Liver (tissue), 9 donors: Measurements from ENCODE around the gene AREG. TPM values are rescaled to one million over a fixed set of nuclear protein-coding genes. Genes with fewer than 3 reads are reported as not detected.

Experiments
- DNase-seq: peaks from one replicate; pipeline ENCODE4 v3.0.0-alpha.2; 2017; ENCODE audit warnings: low spot score
- H3K27ac ChIP-seq, 2 donors: one replicate each; pipeline ENCODE4 v1.7.0; 2013; ENCODE audit warnings: inconsistent platforms in 2 of 2, low read length in 2 of 2, control low read depth in 1 of 2, low read depth in 1 of 2, mild to moderate bottlenecking in 1 of 2
- H3K27me3 ChIP-seq, 4 donors: one replicate each; pipeline versions ENCODE4 v1.6.1 to v1.7.0; 2013; ENCODE audit warnings: low read length in 3 of 4, inconsistent platforms in 1 of 4, mild to moderate bottlenecking in 1 of 4, moderate library complexity in 1 of 4; ENCODE audit not compliant: control insufficient read depth in 4 of 4, insufficient read depth in 4 of 4
- H3K36me3 ChIP-seq, 4 donors: one replicate each; pipeline versions ENCODE4 v1.6.1 to v1.7.0; 2013; ENCODE audit warnings: low read length in 3 of 4, mild to moderate bottlenecking in 3 of 4, low read depth in 1 of 4, moderate library complexity in 1 of 4; ENCODE audit not compliant: control insufficient read depth in 4 of 4, insufficient read depth in 3 of 4
- H3K4me1 ChIP-seq, 4 donors: one replicate each; pipeline versions ENCODE4 v1.6.1 to v1.7.0; 2013; ENCODE audit warnings: low read length in 3 of 4, mild to moderate bottlenecking in 3 of 4, moderate library complexity in 1 of 4; ENCODE audit not compliant: control insufficient read depth in 4 of 4, insufficient read depth in 4 of 4
- H3K4me3 ChIP-seq, 3 donors: one replicate each; pipeline versions ENCODE4 v1.6.1 to v1.7.0; 2013; ENCODE audit warnings: low read length in 3 of 3, control low read depth in 1 of 3, low read depth in 1 of 3, mild to moderate bottlenecking in 1 of 3
- H3K9ac ChIP-seq, 2 donors: one replicate each; pipeline ENCODE4 v1.7.0; 2013; ENCODE audit warnings: low read length in 2 of 2, mild to moderate bottlenecking in 2 of 2, moderate library complexity in 2 of 2, control low read depth in 1 of 2, low read depth in 1 of 2
- H3K9me3 ChIP-seq, 4 donors: one replicate each; pipeline versions ENCODE4 v1.6.1 to v1.7.0; 2013; ENCODE audit warnings: low read length in 3 of 4; ENCODE audit not compliant: control insufficient read depth in 4 of 4
- EGR1 ChIP-seq, 2 donors: IDR thresholded peaks; 2 replicates each; pipeline ENCODE4 v1.6.1; 2016 to 2018; ENCODE audit warnings: antibody characterized with exemption in 2 of 2, low read depth in 2 of 2
- FOXA1 ChIP-seq: IDR thresholded peaks from 2 replicates; pipeline ENCODE4 v1.6.1; 2016; ENCODE audit warnings: antibody characterized with exemption
- FOXA2 ChIP-seq: IDR thresholded peaks from 2 replicates; pipeline ENCODE4 v1.6.1; 2016; ENCODE audit warnings: antibody characterized with exemption
- HNF4G ChIP-seq: IDR thresholded peaks from 2 replicates; pipeline ENCODE4 v1.6.1; 2016; ENCODE audit warnings: antibody characterized with exemption
- NR2F2 ChIP-seq: IDR thresholded peaks from 2 replicates; pipeline ENCODE4 v1.6.1; 2016; ENCODE audit warnings: antibody characterized with exemption
- RAD21 ChIP-seq, 2 donors: IDR thresholded peaks; 2 replicates each; pipeline ENCODE4 v1.6.1; 2016; ENCODE audit warnings: antibody characterized with exemption in 2 of 2, mild to moderate bottlenecking in 2 of 2
- RXRA ChIP-seq, 2 donors: IDR thresholded peaks; 2 replicates each; pipeline ENCODE4 v1.6.1; 2017 to 2018; ENCODE audit warnings: antibody characterized with exemption in 2 of 2, mild to moderate bottlenecking in 1 of 2
- SP1 ChIP-seq: IDR thresholded peaks from 2 replicates; pipeline ENCODE4 v1.6.1; 2018; ENCODE audit warnings: antibody characterized with exemption, mild to moderate bottlenecking
- YY1 ChIP-seq: IDR thresholded peaks from 2 replicates; pipeline ENCODE4 v1.6.1; 2016; ENCODE audit warnings: antibody characterized with exemption, mild to moderate bottlenecking
- WGBS: extraction: QIAGEN DNeasy Blood & Tissue Kit; methylation state at CpG from one replicate; pipeline ENCODE4 v1.1.7; 2013; 5-methylcytosine and 5-hydroxymethylcytosine counted together
- polyA plus RNA-seq, 2 donors: library from polyadenylated mRNA; stranded (reverse) in 1 of 2; unstranded in 1 of 2; fragments of 200-250 nt in 1 of 2; fragments of >200 nt in 1 of 2; fragmentation: Nextera tagmentation in 1 of 2; extraction: Ambion mirVana in 1 of 2; gene quantifications; one replicate each; pipeline versions ENCODE4 v1.2.1 to v1.2.3, GENCODE V29; 2013 to 2015
- total RNA-seq, 2 donors: library from RNA; depleted of rRNA; stranded (reverse); fragments of >200 nt; gene quantifications; one replicate each; pipeline ENCODE4 v1.2.3, GENCODE V29; 2014
- TF ChIP-seq, protein P1 (sequence below): fragments of 150-350 bp; IDR thresholded peaks from 2 replicates; pipeline ENCODE4 v1.5.1; 2017; ENCODE audit warnings: improper control_type of control experiment, low read depth, low read length; ENCODE audit not compliant: missing input control
- TF ChIP-seq, protein P2 (sequence below): IDR thresholded peaks from 2 replicates; pipeline ENCODE4 v1.6.1; 2016; ENCODE audit warnings: antibody characterized with exemption
- TF ChIP-seq, protein P3 (sequence below): IDR thresholded peaks from 2 replicates; pipeline ENCODE4 v1.6.1; 2016; ENCODE audit warnings: antibody characterized with exemption, mild to moderate bottlenecking
- TF ChIP-seq, protein P4 (sequence below): IDR thresholded peaks from 2 replicates; pipeline ENCODE4 v1.6.1; 2016; ENCODE audit warnings: antibody characterized with exemption
- donor health status: healthy.
- donor health status: healthy.
- donor health status: healthy.
- donor health status: healthy.
- donor health status: healthy.

Gene AREG
- total and polyA plus RNA-seq, 4 donors, result 0.06 to 0.71 TPM; not detected in 2

DNA sequence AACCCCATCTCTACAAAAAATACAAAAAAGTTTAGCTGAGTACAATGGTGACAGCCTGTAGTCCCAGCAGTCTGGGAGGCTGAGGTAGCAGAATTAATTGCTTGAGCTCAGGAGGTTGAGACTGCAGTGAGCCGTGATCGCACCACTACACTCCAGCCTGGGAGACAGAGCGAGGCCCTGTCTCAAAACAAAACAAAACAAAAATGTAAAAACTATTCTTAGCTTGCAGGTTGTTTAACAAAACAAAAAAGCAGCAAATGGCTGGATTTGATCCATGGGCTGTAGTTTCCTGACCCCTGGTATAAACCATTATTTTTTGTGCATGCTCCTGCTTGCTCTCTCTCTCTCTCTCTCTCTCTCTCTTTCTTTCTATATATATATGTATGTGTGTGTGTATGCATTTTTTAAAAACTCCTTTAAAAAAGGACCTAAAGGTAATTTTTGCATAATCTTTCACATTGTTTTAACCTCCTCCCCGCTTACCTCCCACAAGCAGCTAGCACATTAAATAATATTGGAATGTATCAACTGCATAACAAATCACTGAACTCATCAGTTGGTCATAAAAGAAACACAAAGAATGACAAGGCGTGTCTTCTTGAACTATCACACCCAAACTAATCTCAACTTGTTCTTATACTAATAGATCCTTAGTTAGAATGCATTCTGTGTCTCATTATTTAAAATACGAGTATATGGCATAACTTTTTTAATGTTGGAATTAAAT, 4.8 kb downstream of the AREG start:
- Histone ChIP-seq H3K9ac (no peak overlapping the region), H3K4me1 (peaks cover 0 to 9% (median 6%) of the 10 kb centered on the region in 4 donors), H3K4me3 (no peak overlapping the region), H3K36me3 (no peaks in the 10 kb centered on the region), H3K27ac (no peak overlapping the region), H3K9me3 (no peaks in the 10 kb centered on the region), H3K27me3 (peaks cover 0 to 3% (median 1%) of the 10 kb centered on the region in 4 donors)
- DNase-seq, result no peak
- 86% methylated on average over 6 of the region's 6 CpGs for WGBS
- TF ChIP-seq SP1 (no peak), NR2F2 (no peak), EGR1 (IDR thresholded peaks at IDR 0.05; ENCODE audit: low read depth in 2 of 2) (no peak), RXRA (IDR thresholded peaks at IDR 0.05) (no peak), FOXA1 (no peak), RAD21 (IDR thresholded peaks at IDR 0.05) (no peak), YY1 (no peak)
- TF ChIP-seq, protein P1, sequence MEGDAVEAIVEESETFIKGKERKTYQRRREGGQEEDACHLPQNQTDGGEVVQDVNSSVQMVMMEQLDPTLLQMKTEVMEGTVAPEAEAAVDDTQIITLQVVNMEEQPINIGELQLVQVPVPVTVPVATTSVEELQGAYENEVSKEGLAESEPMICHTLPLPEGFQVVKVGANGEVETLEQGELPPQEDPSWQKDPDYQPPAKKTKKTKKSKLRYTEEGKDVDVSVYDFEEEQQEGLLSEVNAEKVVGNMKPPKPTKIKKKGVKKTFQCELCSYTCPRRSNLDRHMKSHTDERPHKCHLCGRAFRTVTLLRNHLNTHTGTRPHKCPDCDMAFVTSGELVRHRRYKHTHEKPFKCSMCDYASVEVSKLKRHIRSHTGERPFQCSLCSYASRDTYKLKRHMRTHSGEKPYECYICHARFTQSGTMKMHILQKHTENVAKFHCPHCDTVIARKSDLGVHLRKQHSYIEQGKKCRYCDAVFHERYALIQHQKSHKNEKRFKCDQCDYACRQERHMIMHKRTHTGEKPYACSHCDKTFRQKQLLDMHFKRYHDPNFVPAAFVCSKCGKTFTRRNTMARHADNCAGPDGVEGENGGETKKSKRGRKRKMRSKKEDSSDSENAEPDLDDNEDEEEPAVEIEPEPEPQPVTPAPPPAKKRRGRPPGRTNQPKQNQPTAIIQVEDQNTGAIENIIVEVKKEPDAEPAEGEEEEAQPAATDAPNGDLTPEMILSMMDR, result no peak
- TF ChIP-seq, protein P2, sequence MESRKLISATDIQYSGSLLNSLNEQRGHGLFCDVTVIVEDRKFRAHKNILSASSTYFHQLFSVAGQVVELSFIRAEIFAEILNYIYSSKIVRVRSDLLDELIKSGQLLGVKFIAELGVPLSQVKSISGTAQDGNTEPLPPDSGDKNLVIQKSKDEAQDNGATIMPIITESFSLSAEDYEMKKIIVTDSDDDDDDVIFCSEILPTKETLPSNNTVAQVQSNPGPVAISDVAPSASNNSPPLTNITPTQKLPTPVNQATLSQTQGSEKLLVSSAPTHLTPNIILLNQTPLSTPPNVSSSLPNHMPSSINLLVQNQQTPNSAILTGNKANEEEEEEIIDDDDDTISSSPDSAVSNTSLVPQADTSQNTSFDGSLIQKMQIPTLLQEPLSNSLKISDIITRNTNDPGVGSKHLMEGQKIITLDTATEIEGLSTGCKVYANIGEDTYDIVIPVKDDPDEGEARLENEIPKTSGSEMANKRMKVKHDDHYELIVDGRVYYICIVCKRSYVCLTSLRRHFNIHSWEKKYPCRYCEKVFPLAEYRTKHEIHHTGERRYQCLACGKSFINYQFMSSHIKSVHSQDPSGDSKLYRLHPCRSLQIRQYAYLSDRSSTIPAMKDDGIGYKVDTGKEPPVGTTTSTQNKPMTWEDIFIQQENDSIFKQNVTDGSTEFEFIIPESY, result no peak
- TF ChIP-seq, protein P3, sequence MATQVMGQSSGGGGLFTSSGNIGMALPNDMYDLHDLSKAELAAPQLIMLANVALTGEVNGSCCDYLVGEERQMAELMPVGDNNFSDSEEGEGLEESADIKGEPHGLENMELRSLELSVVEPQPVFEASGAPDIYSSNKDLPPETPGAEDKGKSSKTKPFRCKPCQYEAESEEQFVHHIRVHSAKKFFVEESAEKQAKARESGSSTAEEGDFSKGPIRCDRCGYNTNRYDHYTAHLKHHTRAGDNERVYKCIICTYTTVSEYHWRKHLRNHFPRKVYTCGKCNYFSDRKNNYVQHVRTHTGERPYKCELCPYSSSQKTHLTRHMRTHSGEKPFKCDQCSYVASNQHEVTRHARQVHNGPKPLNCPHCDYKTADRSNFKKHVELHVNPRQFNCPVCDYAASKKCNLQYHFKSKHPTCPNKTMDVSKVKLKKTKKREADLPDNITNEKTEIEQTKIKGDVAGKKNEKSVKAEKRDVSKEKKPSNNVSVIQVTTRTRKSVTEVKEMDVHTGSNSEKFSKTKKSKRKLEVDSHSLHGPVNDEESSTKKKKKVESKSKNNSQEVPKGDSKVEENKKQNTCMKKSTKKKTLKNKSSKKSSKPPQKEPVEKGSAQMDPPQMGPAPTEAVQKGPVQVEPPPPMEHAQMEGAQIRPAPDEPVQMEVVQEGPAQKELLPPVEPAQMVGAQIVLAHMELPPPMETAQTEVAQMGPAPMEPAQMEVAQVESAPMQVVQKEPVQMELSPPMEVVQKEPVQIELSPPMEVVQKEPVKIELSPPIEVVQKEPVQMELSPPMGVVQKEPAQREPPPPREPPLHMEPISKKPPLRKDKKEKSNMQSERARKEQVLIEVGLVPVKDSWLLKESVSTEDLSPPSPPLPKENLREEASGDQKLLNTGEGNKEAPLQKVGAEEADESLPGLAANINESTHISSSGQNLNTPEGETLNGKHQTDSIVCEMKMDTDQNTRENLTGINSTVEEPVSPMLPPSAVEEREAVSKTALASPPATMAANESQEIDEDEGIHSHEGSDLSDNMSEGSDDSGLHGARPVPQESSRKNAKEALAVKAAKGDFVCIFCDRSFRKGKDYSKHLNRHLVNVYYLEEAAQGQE, result no peak

DNA sequence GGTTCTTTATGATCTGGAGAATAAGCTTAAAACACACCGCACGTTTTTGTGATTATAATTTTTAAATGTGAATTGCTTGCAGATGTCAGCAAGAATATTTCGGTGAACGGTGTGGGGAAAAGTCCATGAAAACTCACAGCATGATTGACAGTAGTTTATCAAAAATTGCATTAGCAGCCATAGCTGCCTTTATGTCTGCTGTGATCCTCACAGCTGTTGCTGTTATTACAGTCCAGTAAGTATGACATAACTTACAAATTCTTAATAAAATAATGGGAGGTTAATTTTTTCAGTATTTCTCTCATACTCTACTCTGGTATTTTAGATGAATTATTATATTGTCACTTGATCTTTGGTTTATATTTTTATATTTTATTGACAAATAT, 5.4 kb downstream of the AREG start:
- peaks cover 0 to 4% (median 3%) of the 10 kb centered on the region in 4 donors for H3K4me1 ChIP-seq
- H3K4me3 ChIP-seq, result no peak overlapping the region
- peaks cover 0 to 3% (median 1%) of the 10 kb centered on the region in 4 donors for H3K27me3 ChIP-seq
- no peak overlapping the region for H3K27ac ChIP-seq
- no peak for TF ChIP-seq FOXA2
- TF ChIP-seq, protein P3, result no peak
- TF ChIP-seq, protein P1, result no peak
- TF ChIP-seq, protein P4, sequence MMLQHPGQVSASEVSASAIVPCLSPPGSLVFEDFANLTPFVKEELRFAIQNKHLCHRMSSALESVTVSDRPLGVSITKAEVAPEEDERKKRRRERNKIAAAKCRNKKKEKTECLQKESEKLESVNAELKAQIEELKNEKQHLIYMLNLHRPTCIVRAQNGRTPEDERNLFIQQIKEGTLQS, result no peak
- TF ChIP-seq FOXA1, result no peak
- TF ChIP-seq, protein P2, result no peak
- TF ChIP-seq NR2F2, result no peak
- TF ChIP-seq SP1, result no peak
- TF ChIP-seq EGR1 (IDR thresholded peaks at IDR 0.05; ENCODE audit: low read depth in 2 of 2), result no peak
- no peak for TF ChIP-seq HNF4G
- no peak for TF ChIP-seq RAD21 (IDR thresholded peaks at IDR 0.05)
- 59% methylated on average over 4 of the region's 4 CpGs for WGBS
- no peak for DNase-seq
- H3K9ac ChIP-seq, result no peak overlapping the region
- H3K9me3 ChIP-seq, result no peaks in the 10 kb centered on the region
- no peaks in the 10 kb centered on the region for H3K36me3 ChIP-seq
